ENCODE data around the gene SYNCRIP. TPM values are rescaled to one million over a fixed set of nuclear protein-coding genes. Genes with fewer than 3 reads are reported as not detected.

SYNCRIP gene
- polyA plus RNA-seq, 1 donor from 2014 or later = 111 TPM

- Histone ChIP-seq H3K9ac (ENCODE audit: low read length) (no peak overlapping the region), H3K36me3 (ENCODE audit: insufficient read depth, low read length) (peaks cover 3% of the 10 kb centered on the region), H3K9me3 (ENCODE audit: low read length) (no peaks in the 10 kb centered on the region), H3K27ac (ENCODE audit: low read length) (no peak overlapping the region), H3K79me2 (replicated peaks; ENCODE audit: insufficient read depth, low read length) (no peaks in the 10 kb centered on the region), H3K27me3 (ENCODE audit: insufficient read depth, low read depth, low read length) (no peaks in the 10 kb centered on the region), H2AFZ (ENCODE audit: low read depth, low read length) (no peak overlapping the region), H4K20me1 (ENCODE audit: insufficient read depth) (no peaks in the 10 kb centered on the region), H3F3A (ENCODE audit: insufficient read depth, low read length, poor library complexity, severe bottlenecking) (no peaks in the 10 kb centered on the region), H3K9me2 (ENCODE audit: insufficient read depth, low read length) (no peaks in the 10 kb centered on the region), H3K4me2 (ENCODE audit: low read length) (no peak overlapping the region), H3K4me3 (ENCODE audit: low read length) (no peak overlapping the region)
- TF ChIP-seq REST (IDR thresholded peaks at IDR 0.05; ENCODE audit: borderline replicate concordance) (no peak), RAD21 (conservative IDR thresholded peaks at IDR 0.05) (no peak), EZH2 (IDR thresholded peaks at IDR 0.05; ENCODE audit: borderline replicate concordance, insufficient read depth, low read length, poor library complexity, severe bottlenecking) (no peak), SMC3 (conservative IDR thresholded peaks at IDR 0.05; ENCODE audit: poor library complexity) (no peak), CTCF (IDR thresholded peaks at IDR 0.05; ENCODE audit: poor library complexity, severe bottlenecking) (no peak), TAF1 (IDR thresholded peaks at IDR 0.05; ENCODE audit: low read depth) (no peak), MXI1 (conservative IDR thresholded peaks at IDR 0.05; ENCODE audit: poor library complexity, severe bottlenecking) (no peak), POLR2AphosphoS5 (IDR thresholded peaks at IDR 0.05) (no peak), EP300 (conservative IDR thresholded peaks at IDR 0.05; ENCODE audit: poor library complexity, severe bottlenecking) (no peak)
Measured at GRCh38 chr6:85650606-85651005, 7.9 kb upstream of the SYNCRIP start.

- Histone ChIP-seq H3K79me2 (replicated peaks; ENCODE audit: insufficient read depth, low read length) (peaks cover 29% of the 10 kb centered on the region), H3K36me3 (ENCODE audit: insufficient read depth, low read length) (peaks cover 3% of the 10 kb centered on the region), H3F3A (ENCODE audit: insufficient read depth, low read length, poor library complexity, severe bottlenecking) (peaks cover 10% of the 10 kb centered on the region), H3K9me3 (ENCODE audit: low read length) (no peaks in the 10 kb centered on the region), H2AFZ (ENCODE audit: low read depth, low read length) (peak overlapping the region; percentile 96), H3K9ac (ENCODE audit: low read length) (peak overlapping the region; percentile 99), H3K27ac (ENCODE audit: low read length) (peak overlapping the region; percentile 100), H3K9me2 (ENCODE audit: insufficient read depth, low read length) (no peaks in the 10 kb centered on the region), H3K27me3 (ENCODE audit: insufficient read depth, low read depth, low read length) (no peaks in the 10 kb centered on the region), H4K20me1 (ENCODE audit: insufficient read depth) (peaks cover 19% of the 10 kb centered on the region), H3K4me3 (ENCODE audit: low read length) (peak overlapping the region; percentile 96), H3K4me2 (ENCODE audit: low read length) (peak overlapping the region; percentile 74)
- TF ChIP-seq MXI1 (conservative IDR thresholded peaks at IDR 0.05; ENCODE audit: poor library complexity, severe bottlenecking) = no peak
- no peak for TF ChIP-seq EZH2 (IDR thresholded peaks at IDR 0.05; ENCODE audit: borderline replicate concordance, insufficient read depth, low read length, poor library complexity, severe bottlenecking)
- no peak for TF ChIP-seq RAD21 (conservative IDR thresholded peaks at IDR 0.05)
- no peak for TF ChIP-seq POLR2AphosphoS5 (IDR thresholded peaks at IDR 0.05)
- no peak for TF ChIP-seq REST (IDR thresholded peaks at IDR 0.05; ENCODE audit: borderline replicate concordance)
- TF ChIP-seq EP300 (conservative IDR thresholded peaks at IDR 0.05; ENCODE audit: poor library complexity, severe bottlenecking) = no peak
- TF ChIP-seq TAF1 (IDR thresholded peaks at IDR 0.05; ENCODE audit: low read depth) = no peak
- TF ChIP-seq CTCF (IDR thresholded peaks at IDR 0.05; ENCODE audit: poor library complexity, severe bottlenecking) = no peak
- no peak for TF ChIP-seq SMC3 (conservative IDR thresholded peaks at IDR 0.05; ENCODE audit: poor library complexity)
Measured at GRCh38 chr6:85644279-85644762, 1.6 kb upstream of the SYNCRIP start.

All from neural cell (in vitro differentiated cells).